DMS53 treated with DMSO at 0.1 percent for 48 hours (cell line): ENCODE measurements around the gene DPYD.

Experiments used
- DNase-seq: peaks from one replicate; lab custom pipeline; 2025; ENCODE audit not compliant: unreplicated experiment; lab: John Stamatoyannopoulos, UW

DPYD gene

DNA sequence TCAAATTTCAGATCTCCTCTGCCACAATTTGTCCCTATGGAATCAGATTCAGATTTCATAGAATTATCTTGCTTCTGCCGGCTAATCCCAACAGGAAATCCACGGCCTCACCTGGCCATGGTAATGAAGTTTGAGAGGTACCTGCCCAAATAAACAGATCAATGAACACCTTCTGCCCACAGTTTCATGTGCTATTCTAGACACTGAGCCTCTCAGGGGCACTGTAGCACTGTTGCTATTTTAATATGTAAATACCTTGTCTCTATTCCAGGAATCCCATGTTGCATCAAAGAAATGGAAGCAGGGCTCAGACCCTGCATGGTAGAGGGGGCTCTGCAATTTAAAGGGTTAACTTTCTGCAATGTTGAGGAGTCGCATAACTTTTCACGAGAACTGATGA, 606.1 kb downstream of the DPYD start:
- DNase-seq: peak; percentile 32

DNA sequence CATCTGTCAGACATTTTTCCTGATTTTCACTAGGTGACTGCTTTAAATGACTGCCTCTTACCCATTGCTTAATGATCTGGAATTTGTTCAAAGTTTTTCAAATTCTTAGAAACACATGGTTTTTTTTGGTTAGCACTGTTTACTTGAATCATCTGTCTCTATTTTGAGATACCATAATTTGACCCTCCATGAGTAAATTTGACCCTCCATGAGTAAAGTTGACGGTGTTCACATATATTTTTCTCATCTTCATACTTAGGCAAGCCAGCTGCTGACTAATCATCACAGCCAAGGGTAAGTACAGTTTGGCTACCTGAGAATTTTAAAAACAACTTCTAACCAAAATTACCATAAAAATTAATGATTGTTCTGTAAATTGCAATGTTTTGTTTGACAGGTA, 612.7 kb downstream of the DPYD start:
- DNase-seq: no peak

DNA sequence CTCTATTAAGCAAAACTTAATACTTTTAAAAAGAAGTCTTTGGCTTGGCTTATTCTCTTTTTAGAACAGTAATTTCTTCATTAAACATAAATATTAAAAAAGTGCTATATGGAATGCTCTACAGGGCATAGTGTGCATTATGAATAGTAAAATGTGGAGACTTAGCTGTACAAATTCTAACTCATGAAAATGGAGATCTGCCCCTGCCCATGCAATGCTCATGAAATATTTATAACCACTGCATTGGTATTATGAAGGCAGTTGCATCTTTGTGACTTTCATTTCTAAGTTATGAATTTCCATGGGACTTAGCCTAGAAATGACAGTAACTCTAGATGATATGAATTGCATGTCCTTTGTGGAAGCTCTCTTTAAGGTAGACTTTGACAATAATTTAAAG, 613.3 kb downstream of the DPYD start:
- no peak for DNase-seq

DNA sequence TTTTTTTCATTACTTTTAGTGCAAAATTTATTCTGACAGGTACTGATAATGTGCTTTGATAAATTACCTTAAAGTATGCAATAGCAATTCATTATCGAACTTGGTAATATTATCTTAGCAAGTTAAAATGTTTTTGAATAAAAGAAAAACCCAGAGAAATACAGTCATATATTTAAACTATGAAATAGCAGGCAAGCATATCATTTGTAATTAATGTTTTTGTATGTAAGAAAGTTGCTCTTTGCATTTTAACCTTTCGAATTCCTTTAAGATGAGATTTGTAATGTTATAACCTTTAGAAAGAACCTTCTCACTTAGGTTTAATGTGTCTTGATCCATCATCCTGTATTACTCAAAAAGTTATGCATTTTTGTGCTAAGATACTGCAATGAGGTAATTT, 613.7 kb downstream of the DPYD start:
- DNase-seq: no peak

DNA sequence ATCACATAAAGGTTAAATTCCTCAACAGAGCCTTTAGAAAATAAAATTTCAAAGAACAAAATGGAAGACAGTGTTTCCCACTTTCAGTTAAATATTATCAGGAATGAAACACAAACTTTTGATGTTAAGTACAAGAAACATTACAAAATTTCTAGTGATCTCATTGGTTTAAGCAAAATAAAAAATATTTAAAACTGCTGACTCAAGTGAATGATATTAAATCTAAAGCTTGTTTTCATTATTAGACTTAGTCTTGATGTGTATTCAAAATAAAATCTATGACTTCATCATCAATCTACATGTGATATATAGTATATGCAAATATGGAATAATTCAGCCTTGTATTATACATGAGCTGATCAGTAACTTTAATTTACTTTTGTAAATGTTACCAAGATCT, 614.3 kb downstream of the DPYD start:
- DNase-seq: no peak

DNA sequence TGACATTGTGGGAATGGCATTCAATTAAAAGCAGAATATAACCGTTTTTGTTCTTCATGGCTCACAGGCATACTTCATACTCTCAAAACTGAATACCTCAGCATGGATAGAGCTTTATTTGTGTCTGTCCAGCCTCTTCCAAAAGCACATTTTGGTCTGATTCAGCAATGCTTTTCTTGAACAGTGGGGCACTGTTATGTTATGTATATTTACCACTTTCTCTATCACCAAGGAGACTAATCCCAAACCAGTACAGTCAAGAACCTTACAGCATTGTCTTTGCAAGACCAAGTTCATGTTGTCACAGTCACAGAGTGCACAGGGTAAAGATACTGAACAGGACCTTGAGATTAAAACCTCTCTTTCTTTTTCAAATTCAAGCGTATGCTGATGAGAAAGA, 616.5 kb downstream of the DPYD start:
- no peak for DNase-seq

DNA sequence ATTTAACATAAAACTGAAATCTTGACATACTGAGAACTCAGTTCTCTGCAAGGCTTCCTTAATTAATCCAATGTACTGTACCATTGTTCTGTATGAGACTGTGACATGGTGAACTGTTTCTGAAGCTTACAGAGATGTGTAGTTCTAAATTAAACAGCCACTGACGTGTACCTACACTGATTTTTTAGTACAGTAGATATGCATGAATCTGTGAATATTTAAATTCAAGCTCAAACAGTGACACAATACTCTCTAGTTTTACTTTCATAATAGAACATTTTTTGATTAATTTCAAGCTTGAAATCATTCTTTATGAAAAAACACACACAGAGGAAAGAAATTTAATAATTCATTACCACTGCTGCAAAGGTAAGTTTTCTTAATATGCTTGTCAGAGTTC, 621.9 kb downstream of the DPYD start:
- DNase-seq: no peak

DNA sequence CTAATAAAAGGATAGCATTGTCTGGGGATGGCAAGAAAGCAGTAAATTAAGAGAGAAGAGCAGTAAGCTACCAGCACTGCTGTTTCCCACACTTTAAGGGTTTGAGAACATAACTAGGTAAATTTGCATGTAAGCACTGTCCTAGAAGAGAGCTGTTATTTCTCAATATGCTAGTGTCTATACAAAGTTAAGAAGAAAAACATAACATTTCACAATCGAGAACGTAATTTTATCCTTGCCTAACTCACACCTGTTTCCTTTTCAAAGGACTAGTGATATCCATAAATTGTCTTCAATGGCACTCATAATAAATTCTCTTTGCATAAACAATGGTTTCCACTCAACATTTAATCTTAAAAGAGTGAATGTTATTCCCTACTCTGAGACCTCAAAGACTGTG, 623.2 kb downstream of the DPYD start:
- no peak for DNase-seq

DNA sequence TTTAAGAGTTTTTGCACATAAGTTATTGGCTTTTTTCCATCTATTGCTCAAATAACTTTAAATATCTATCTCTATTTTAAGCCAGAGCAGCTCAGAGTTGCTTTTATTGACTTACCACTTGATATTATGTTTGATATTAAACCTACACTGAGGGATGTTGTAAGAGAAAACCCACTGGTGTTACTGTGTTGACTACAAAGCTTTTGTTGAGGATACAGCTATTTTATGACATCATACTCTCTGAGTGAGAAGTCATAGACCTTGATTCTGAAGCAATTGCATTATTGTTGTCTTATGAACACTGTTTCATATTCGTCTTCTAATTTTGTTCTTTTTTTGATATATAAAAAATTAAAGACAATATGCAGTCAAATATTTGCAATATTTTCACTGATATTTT, 638.9 kb downstream of the DPYD start:
- DNase-seq: peak; percentile 35

DNA sequence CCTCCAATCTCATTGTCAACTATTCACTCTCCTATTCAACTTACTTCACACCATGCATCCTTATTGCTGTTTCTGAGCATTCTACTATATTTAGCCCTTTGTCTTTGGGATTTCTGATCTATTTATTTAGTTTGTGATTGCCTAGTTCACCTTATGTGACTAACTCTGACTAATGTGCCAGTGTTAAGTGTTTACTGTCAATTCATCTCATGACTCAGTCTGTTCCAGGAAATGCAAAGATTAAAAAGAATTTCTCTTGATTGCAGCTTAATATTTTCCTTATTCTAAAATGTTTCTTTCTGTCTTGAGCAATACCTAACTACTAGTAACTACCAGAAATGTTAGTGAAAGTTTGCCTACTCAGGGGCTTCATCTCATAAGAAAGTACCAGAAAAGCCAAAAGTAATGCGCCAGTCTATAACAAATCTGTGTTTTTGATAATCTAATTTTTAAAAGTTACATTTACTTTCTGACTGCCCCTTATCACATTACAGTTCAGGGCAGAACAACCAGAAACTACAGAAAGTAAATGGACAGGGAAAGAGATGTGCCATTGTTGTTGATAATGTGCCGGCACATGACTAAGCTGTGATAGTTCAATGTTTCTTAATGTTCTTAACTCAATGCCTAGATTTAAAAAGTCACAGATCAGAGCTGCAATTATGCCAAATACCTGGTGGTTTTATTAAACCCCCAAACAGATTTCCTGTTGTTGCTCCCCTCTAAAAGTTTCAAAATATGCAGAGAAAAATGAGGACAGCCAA, 642.8 kb downstream of the DPYD start:
- DNase-seq: peak; percentile 98

DNA sequence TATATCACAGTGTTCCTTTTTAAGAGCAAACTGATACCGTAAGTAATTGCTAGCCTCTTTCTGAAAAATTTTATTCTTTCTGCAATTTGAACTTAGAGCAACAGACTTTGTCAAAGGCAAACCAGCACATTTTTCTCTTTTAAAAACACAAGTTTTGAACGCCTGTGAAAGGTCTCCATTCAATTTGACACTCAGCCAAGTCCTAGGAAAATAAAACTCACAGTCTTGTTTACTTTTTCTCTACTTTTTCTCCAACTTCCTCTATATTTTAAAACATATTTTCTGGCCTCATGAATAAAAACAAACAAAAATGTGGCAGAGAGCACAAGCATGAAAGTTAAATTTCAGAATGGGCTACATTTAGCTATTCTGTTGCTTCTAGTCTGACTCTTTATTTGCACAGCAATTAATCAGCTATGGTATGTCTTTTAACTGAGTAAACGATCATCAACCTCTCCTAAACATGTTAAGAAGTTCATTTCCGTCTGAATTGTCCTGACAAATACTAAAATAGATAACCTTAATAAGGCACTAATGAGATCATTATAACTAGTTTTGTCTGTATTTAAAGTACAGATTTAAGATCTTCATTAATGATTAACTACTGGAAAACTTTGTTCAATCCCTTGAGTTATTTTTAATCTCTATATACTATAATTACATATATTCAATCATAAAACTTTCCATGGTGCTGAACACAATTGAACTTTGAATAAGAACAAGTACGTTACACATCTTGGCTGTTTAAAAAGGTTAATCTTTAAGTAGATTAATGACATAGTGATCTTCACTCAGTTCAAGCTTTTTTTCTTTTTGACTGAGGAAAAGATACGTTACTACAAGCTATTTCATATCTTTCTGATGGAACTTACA, 648.7 kb downstream of the DPYD start:
- peak; percentile 78 for DNase-seq

DNA sequence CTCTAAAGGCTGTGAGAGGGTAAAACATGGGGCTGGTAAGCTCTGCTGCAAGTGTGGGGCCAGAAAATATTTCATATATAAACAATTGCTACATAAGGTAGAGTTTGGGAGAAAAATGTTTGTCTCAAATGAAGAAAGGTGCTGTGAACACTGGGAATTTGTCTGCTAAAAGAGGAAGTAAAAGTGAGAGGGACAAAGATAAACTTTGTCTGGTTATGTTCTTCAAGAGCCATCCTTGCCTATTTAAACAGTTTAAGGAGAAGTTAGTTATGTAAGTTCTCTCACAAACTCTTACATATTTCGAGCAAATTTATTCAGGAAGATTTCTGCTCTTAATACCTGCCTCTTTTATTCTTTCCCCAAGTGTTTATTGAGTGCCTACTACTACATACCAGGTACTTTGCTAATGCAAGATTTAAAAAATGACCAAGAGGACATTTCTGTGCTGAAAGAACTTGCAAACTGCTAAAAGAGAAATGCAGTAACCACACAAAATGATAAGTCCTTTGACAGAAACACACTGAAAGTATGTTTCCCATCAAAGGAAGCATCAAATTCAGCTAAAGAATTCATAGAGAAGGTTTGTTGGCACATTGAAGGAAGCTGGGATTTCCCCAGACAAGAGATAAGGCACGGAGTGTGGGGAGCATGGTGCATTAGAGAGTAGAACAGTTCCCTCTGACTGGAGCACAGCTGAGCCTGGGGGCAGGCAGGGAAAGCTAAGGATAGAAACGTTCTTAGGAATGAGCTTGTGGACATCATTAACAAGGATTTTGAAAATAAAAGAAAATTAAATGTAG, 650.1 kb downstream of the DPYD start:
- no peak for DNase-seq

DNA sequence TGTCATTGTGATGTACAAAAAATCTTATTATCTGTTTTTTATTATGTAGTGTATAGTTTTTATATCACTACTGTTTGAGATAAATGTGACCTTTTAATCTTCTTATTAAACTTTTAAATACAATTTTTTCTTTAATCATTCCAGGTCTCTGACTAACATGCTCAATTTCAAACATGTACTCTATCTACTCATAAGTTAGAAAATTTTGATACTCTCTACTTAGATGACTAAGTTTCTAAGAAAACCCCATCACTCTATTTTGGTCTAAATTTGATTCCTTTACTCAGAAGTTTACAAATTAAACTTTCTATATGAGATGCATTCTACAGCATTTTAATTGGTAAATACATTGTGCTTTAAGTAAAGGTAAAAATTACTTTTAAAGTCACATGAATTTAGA, 655.2 kb downstream of the DPYD start:
- DNase-seq: no peak

DNA sequence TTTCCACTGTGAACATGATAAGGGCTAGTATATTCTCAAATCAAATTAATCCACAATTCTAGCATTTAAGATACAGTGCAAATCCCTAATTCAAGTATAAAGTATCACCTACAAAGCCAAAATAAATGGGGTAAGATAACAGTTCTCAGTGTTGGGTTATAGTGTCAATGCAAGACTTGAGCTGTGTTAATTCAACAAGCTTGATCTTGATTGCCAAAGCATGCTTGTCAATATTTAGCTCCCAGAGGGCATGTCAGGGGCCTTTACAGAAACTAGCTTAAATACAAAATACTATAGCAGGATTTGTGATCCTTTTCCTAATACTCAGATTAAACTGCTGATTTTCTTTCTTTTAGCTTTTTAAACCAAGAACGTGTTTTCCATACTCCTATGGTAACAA, 658.0 kb downstream of the DPYD start:
- DNase-seq: no peak

DNA sequence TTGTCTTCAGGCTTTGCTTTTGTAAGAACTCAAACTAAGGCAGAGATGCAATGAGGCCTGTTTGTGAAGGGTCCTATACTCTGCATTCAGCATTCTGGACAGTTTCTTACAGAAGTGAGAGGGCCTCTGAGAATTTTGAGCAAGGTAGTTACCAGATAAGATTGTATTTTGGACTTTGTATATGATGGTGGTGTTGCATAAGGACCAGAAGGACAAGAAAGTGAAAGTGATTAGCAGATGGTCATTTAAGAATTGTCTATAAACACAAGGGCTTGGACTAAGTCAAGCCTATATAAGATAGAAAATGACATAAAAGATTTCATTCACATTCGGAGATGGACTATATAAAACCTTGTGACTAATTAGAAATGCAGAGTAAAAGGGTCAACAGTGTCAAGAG, 662.2 kb downstream of the DPYD start:
- DNase-seq: no peak

DNA sequence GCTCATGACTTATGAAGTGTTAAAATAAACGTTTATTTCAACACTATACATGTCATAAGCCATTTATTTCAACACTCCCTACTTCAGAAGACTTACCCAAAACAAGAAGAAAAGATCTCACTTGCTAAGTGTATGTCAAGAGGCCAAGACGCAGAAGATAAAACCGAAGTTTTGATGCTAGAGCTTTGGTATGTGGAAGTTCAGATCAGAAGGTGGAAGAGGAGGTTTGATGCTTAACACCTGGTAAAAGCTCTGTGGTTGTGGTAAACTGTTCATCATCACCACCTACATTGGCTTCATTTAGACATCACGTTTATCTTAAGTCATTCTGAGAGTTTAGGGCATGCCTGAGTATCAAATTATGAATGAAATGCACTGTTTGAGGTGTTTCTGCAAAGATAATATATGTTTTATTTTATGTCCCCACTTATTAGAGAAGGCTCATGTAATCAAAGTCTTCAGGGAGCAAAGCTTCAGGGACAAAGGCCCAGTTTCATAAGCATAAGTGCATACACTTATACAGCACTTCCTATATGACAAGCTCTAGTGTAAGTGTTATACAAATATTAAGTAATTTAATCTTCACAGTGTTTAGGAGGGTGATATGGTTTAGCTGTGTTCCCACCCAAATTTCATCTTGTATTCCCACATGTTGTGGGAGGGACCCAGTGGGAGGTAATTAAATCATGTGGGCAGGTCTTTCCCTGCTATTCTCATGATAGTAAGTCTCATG, 665.9 kb downstream of the DPYD start:
- DNase-seq: peak; percentile 38

DNA sequence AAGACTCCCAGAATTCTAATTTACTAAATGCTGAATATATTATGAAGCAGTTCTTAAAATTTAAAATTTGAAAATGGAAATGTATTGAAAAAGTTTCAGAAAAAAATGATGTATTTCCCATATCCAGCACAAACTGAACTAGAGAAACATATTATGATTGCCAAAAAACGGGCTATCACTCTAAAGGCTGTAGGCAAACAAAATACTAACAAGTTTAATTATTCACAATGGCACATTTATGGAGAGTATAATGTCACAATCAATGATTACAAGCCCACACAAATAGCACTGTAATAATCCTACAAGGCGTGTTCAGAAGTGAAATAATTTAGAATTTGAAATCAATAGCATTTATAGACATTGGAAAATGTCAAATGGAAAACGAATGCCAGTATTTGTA, 667.9 kb downstream of the DPYD start:
- no peak for DNase-seq

DNA sequence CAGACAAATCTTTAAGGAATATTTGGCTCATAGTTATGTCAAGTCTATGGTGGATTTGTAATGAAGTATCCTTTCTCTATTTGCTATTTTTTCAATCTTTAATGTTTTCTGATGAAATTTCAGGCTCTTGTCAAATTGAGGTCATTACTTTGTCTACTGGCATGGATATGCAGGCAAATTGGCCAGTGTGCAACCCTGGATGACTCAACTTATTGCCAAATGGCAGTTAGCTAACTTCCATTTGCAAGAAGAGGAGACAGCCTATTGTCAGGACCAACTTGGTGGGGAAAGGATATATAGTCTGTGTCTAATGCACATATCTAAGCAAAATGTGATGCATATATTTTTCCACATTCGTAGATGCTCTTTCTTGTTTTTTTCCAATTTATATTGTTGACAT, 668.8 kb downstream of the DPYD start:
- peak; percentile 28 for DNase-seq

DNA sequence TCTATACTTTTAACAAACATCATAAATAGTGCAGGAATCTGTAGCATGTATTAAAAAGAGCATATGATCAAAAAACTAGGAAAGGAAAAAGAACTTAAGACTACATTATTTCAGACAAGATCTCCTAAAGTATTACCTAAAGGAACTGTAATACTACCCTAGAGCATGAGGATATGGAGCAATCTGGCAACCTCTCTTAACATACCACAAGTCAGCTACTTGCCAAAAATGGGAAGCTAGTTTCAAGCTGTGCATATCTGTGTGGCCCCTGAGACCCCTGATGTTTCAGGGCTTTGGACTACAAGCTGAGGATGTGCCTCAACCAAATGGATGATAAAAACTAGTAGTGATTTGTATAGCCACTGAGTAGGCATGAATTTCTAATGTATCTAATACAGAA, 673.6 kb downstream of the DPYD start:
- no peak for DNase-seq

DNA sequence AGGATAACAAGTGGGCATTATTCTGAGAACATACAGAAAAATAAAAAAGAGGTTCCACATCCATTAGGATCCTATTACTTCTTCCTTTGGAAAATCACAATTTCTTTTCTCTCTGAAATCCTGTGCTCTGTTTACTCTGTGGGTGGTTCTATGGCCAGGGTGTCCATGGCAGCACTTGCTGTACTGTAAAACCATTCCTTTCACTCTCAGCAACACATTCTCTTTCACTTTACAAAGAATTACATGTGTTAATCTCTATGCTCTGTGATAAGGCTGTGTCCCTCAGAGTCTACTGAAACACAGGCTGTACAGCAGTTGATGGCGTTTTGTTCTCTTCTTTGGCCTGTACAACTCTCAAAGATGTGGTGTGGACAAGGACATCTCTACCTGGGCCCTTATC, 675.2 kb downstream of the DPYD start:
- no peak for DNase-seq

DNA sequence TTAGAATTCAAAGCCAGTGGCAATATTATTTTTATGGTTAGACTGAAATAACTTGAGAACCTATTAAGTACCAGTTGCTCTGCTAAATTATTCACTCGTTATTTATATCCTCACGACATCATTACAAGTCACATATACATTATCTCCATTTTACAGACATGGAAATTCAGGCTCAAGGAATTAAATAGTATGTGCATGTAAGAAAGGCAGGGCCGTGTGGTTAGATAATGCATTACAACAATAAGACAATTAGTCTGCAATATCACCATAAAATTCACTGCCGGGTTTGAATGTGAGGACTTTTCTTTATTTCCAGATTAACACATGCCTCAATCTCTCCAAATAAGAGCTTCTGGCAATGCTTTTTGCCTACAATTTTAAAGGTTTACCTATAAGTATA, 675.8 kb downstream of the DPYD start:
- no peak for DNase-seq
